A549 (cell line): ENCODE data around the gene GPC1. TPM values are rescaled to one million over a fixed set of nuclear protein-coding genes. Genes with fewer than 3 reads are reported as not detected.

ENCODE experiments used
- ATAC-seq, 2 experiments: fragments of 200-7000 bp in 1 of 2; fragments of >200 bp in 1 of 2; cut with Nextera tagmentation in 1 of 2; cut with Tn5 transposase in 1 of 2; 3 replicates each; pipeline versions ENCODE4 v1.8.0 to v1.9.1; 2018 to 2020; ENCODE audit warnings: mild to moderate bottlenecking in 1 of 2, moderate library complexity in 1 of 2
- CTCF ChIA-PET: fragments of 300-600 bp; sonication (Branson Sonifier 250); formaldehyde crosslinking; extraction: SDS; loops from one replicate; lab custom pipeline; 2021; ENCODE audit warnings: antibody characterized with exemption, inconsistent platforms; lab: Yijun Ruan, JAX
- POLR2A ChIA-PET: fragments of 350-600 bp; formaldehyde crosslinking; extraction: SDS; loops from one replicate; lab custom pipeline; 2021; ENCODE audit warnings: antibody characterized with exemption, inconsistent platforms; lab: Yijun Ruan, JAX
- DNase-seq, 2 experiments: peaks; one replicate each; pipeline versions ENCODE4 v3.0.0 to v3.0.0-alpha.2; 2011 to 2016; ENCODE audit warnings: low read depth in 1 of 2, low spot score in 1 of 2
- FAIRE-seq: peaks from 2 replicates; lab custom pipeline; 2011; peaks lifted over from hg19 to GRCh38; lab: Jason Lieb, UNC
- H3K27ac ChIP-seq, 2 experiments: fragments of >200 bp; sonication (Bioruptor Twin); formaldehyde crosslinking; 3 replicates each; pipeline ENCODE4 v1.5.1; 2016 to 2017
- H3K4me1 ChIP-seq: fragments of >200 bp; sonication (Bioruptor Twin); formaldehyde crosslinking; 3 replicates; pipeline ENCODE4 v1.6.1; 2016
- H3K4me2 ChIP-seq: fragments of >200 bp; sonication (Bioruptor Twin); formaldehyde crosslinking; 3 replicates; pipeline ENCODE4 v1.6.1; 2016
- H3K4me3 ChIP-seq: fragments of >200 bp; sonication (Bioruptor Twin); formaldehyde crosslinking; 3 replicates; pipeline ENCODE4 v1.5.1; 2016
- H3K9me3 ChIP-seq: fragments of >200 bp; sonication (Bioruptor Twin); formaldehyde crosslinking; 3 replicates; pipeline ENCODE4 v1.6.1; 2016
- BHLHE40 ChIP-seq: IDR thresholded peaks from 2 replicates; pipeline ENCODE4 v1.6.1; 2012; ENCODE audit warnings: low read depth, low read length, inconsistent platforms
- CBX8 ChIP-seq: fragments of 200-600 bp; sonication (generic); IDR thresholded peaks from 2 replicates; pipeline ENCODE4 v1.6.1; 2016
- CEBPB ChIP-seq, 2 experiments: fragments of >200 bp in 1 of 2; sonication (Bioruptor Twin) in 1 of 2; formaldehyde crosslinking in 1 of 2; IDR thresholded peaks; 2 replicates each; pipeline ENCODE4 v1.6.1; 2012 to 2016
- CHD2 ChIP-seq: fragments of 150-350 bp; IDR thresholded peaks from 2 replicates; pipeline ENCODE4 v1.6.1; 2014; ENCODE audit warnings: low read length; ENCODE audit not compliant: partially characterized antibody
- CHD4 ChIP-seq: fragments of 200-600 bp; sonication (generic); IDR thresholded peaks from 2 replicates; pipeline ENCODE4 v1.6.1; 2016; ENCODE audit warnings: antibody characterized with exemption, mild to moderate bottlenecking, borderline replicate concordance
- EHF ChIP-seq: fragments of 250-450 bp; sonication (Bioruptor Pico); IDR thresholded peaks from 2 replicates; pipeline ENCODE4 v1.5.0; 2020; ENCODE audit warnings: mild to moderate bottlenecking
- ESRRA ChIP-seq: fragments of 150-350 bp; IDR thresholded peaks from 2 replicates; pipeline ENCODE4 v1.6.1; 2014; ENCODE audit warnings: mild to moderate bottlenecking, low read length, borderline replicate concordance
- FOSB ChIP-seq: fragments of 250-450 bp; sonication (Bioruptor Pico); IDR thresholded peaks from 2 replicates; pipeline ENCODE4 v1.5.0; 2020; ENCODE audit warnings: mild to moderate bottlenecking, moderate library complexity
- FOXS1 ChIP-seq: fragments of 250-450 bp; sonication (Bioruptor Pico); IDR thresholded peaks from 2 replicates; pipeline ENCODE4 v1.5.0; 2020; ENCODE audit warnings: mild to moderate bottlenecking, moderate library complexity
- HDAC2 ChIP-seq: fragments of 200-600 bp; sonication (generic); IDR thresholded peaks from 2 replicates; pipeline ENCODE4 v1.6.1; 2016
- HOXA7 ChIP-seq: fragments of 250-450 bp; sonication (Bioruptor Pico); IDR thresholded peaks from 2 replicates; pipeline ENCODE4 v1.5.0; 2020; ENCODE audit warnings: mild to moderate bottlenecking, moderate library complexity
- JUN ChIP-seq, 2 experiments: fragments of >200 bp; sonication (Bioruptor Twin); formaldehyde crosslinking; IDR thresholded peaks; 2 replicates in 1 of 2; 3 replicates in 1 of 2; pipeline ENCODE4 v1.6.1; 2016 to 2017
- KDM5A ChIP-seq: fragments of 200-600 bp; sonication (generic); IDR thresholded peaks from 2 replicates; pipeline ENCODE4 v1.6.1; 2016; ENCODE audit warnings: antibody characterized with exemption, mild to moderate bottlenecking
- NPAS2 ChIP-seq: fragments of 250-450 bp; sonication (Bioruptor Pico); IDR thresholded peaks from 2 replicates; pipeline ENCODE4 v1.8.0; 2022; ENCODE audit warnings: mild to moderate bottlenecking, moderate library complexity, borderline replicate concordance
- NR3C1 ChIP-seq: fragments of >200 bp; sonication (Bioruptor Twin); formaldehyde crosslinking; IDR thresholded peaks from 3 replicates; pipeline ENCODE4 v1.6.1; 2017
- POLR2A ChIP-seq: IDR thresholded peaks from 2 replicates; pipeline ENCODE4 v1.6.1; 2012; ENCODE audit warnings: mild to moderate bottlenecking, low read length
- WGBS: methylation state at CpG from one replicate; pipeline ENCODE4 v1.1.6; 2017; ENCODE audit errors: missing lambda C conversion rate; 5-methylcytosine and 5-hydroxymethylcytosine counted together
- polyA plus RNA-seq, 4 experiments: library from polyadenylated mRNA; depleted of rRNA in 3 of 4; stranded (reverse); fragments of >200 nt; fragmentation: RNase III in 1 of 4; extraction: RNeasy Plus Mini Kit Qiagen cat#74134 plus additional on column Dnase treatment in 1 of 4; gene quantifications; 2 replicates in 3 of 4; 3 replicates in 1 of 4; pipeline ENCODE4 v1.2.3, GENCODE V29; 2011 to 2017
- TF ChIP-seq, protein P1 (sequence below): fragments of >200 bp; sonication (Bioruptor Twin); formaldehyde crosslinking; IDR thresholded peaks from 3 replicates; pipeline ENCODE4 v1.5.1; 2016
- TF ChIP-seq, protein P2 (sequence below): fragments of 200-600 bp; sonication (generic); IDR thresholded peaks from 2 replicates; pipeline ENCODE4 v1.6.1; 2016; ENCODE audit warnings: antibody characterized with exemption, mild to moderate bottlenecking, moderate library complexity
- TF ChIP-seq, protein P3 (sequence below): fragments of 250-450 bp; sonication (Bioruptor Pico); IDR thresholded peaks from 2 replicates; pipeline ENCODE4 v1.5.0; 2020; ENCODE audit warnings: low read depth, mild to moderate bottlenecking, moderate library complexity
- TF ChIP-seq, protein P4 (sequence below): fragments of >200 bp; sonication (Bioruptor Twin); formaldehyde crosslinking; IDR thresholded peaks from 3 replicates; pipeline ENCODE4 v1.6.1; 2016

Gene GPC1
- polyA plus RNA-seq, 2 of the 4 experiments (the other 2 are of a cell fraction): 19.8 to 97.7 TPM

DNA sequence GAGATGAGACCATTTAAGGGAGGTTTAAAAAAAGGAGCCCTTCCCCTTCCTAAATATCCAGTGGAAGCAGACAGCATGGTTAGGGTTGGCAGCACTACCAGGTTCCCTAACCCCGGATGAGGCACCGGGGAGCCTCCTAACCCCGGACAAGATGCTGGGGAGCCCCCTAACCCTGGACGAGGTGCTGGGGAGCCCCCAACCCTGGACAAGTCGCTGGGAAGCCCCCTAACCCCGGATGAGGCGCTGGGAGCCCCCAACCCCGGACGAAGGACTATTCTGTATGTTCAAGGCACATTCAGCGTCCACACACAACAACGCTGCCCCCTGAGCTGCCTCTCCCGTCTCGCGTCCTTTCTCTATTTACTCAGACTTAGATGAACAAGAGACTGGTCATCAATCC, 70.4 kb downstream of the GPC1 start (continued):
- TF ChIP-seq, protein P1, sequence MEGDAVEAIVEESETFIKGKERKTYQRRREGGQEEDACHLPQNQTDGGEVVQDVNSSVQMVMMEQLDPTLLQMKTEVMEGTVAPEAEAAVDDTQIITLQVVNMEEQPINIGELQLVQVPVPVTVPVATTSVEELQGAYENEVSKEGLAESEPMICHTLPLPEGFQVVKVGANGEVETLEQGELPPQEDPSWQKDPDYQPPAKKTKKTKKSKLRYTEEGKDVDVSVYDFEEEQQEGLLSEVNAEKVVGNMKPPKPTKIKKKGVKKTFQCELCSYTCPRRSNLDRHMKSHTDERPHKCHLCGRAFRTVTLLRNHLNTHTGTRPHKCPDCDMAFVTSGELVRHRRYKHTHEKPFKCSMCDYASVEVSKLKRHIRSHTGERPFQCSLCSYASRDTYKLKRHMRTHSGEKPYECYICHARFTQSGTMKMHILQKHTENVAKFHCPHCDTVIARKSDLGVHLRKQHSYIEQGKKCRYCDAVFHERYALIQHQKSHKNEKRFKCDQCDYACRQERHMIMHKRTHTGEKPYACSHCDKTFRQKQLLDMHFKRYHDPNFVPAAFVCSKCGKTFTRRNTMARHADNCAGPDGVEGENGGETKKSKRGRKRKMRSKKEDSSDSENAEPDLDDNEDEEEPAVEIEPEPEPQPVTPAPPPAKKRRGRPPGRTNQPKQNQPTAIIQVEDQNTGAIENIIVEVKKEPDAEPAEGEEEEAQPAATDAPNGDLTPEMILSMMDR: no peak
- no peak for TF ChIP-seq CBX8
- TF ChIP-seq KDM5A: no peak
- TF ChIP-seq HDAC2: no peak
- no peak for TF ChIP-seq BHLHE40
- no peak for TF ChIP-seq FOXS1 (CRISPR knock-in tag)
- TF ChIP-seq HOXA7 (CRISPR knock-in tag): no peak

DNA sequence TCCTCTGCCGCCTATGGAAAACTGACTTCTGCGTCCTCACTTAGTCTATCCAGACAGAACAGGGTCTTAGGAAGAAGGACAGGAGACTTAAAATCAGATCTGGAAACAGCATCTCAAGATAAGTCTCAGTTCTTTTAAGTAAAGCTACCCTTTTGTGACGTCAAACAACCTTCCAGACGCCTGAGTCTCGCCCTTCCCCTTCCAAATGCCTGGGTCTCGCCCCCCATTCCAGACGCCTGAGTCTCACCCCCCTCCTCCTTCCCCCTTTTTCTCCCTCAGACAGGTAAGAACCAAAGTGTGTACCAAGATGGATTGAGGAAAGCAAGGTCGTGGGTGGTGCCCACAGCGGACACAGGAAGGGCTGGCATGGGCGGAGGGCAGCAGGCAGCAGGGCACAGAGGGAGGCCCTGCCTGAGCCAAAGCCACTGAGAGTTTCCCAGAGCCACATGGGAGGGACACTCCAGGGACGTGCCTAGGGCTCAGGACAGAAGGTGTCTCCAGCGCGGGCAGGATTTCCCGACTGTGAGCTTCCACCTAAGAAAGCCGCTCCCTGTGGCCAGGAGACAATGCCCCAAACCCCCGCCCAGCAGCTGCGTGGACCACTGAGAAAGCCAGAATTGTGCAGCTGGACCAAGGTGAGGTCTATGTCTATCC, 71.1 kb downstream of the GPC1 start:
- no peak overlapping the region for H3K4me3 ChIP-seq
- no peak overlapping the region for H3K27ac ChIP-seq
- TF ChIP-seq ESRRA (no peak), HDAC2 (no peak), CEBPB (IDR thresholded peaks at IDR 0.05) (no peak)
- ATAC-seq (no peak), DNase-seq (no peak), FAIRE-seq (no peak)
- CTCF ChIA-PET: interaction anchor here (0.9 to 1.3 kb wide), 2 partner anchors 22 to 59 kb away, joined by 3 to 4 read pairs; no protein-coding TSS in a partner anchor
- H3K4me2 ChIP-seq: no peak overlapping the region
- no peaks in the 10 kb centered on the region for H3K4me1 ChIP-seq
- POLR2A ChIA-PET: no interaction called here
- no peaks in the 10 kb centered on the region for H3K9me3 ChIP-seq
- WGBS: 86% methylated on average over 16 of the region's 17 CpGs

DNA sequence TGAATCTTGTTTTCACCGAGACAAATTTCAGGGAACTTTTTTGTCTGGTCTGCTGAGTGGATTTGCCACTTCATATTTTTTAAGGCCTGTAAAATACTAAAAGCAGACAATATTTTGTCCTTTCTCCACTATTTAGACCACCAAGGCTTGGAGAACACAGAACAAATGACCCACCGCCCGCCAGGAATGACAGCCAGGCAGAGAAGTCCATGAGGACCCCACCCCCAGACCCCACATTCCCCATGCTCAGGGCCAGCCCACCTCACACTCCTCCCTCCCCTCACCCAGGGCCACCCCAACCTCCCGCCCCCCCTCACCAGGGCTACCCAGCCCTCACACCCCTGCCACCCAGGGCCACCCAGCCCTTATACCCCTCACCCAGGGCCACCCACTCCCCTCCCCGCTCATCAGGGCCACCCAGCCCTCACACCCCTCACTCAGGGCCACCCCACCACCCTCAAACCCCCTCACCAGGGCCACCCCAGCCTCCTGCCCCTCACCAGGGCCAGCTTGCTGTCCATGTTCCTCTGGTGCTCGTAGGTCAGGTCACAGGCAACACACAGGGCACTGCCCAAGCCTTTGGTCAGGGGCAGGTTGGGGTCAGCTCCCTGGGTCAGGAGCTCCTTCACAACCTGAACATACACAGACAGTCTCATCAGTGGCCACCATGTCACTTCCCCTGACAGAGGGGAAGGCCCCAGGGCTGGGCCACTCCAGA, 71.8 kb downstream of the GPC1 start:
- TF ChIP-seq NPAS2 (CRISPR knock-in tag): no peak
- TF ChIP-seq JUN (IDR thresholded peaks at IDR 0.05): no peak
- TF ChIP-seq, protein P2, sequence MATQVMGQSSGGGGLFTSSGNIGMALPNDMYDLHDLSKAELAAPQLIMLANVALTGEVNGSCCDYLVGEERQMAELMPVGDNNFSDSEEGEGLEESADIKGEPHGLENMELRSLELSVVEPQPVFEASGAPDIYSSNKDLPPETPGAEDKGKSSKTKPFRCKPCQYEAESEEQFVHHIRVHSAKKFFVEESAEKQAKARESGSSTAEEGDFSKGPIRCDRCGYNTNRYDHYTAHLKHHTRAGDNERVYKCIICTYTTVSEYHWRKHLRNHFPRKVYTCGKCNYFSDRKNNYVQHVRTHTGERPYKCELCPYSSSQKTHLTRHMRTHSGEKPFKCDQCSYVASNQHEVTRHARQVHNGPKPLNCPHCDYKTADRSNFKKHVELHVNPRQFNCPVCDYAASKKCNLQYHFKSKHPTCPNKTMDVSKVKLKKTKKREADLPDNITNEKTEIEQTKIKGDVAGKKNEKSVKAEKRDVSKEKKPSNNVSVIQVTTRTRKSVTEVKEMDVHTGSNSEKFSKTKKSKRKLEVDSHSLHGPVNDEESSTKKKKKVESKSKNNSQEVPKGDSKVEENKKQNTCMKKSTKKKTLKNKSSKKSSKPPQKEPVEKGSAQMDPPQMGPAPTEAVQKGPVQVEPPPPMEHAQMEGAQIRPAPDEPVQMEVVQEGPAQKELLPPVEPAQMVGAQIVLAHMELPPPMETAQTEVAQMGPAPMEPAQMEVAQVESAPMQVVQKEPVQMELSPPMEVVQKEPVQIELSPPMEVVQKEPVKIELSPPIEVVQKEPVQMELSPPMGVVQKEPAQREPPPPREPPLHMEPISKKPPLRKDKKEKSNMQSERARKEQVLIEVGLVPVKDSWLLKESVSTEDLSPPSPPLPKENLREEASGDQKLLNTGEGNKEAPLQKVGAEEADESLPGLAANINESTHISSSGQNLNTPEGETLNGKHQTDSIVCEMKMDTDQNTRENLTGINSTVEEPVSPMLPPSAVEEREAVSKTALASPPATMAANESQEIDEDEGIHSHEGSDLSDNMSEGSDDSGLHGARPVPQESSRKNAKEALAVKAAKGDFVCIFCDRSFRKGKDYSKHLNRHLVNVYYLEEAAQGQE: no peak
- TF ChIP-seq EHF (CRISPR knock-in tag): no peak
- no peak for TF ChIP-seq CHD2
- TF ChIP-seq POLR2A: no peak
- Histone ChIP-seq H3K27ac (no peak overlapping the region), H3K4me3 (no peak overlapping the region), H3K9me3 (no peaks in the 10 kb centered on the region), H3K4me2 (no peak overlapping the region), H3K4me1 (no peaks in the 10 kb centered on the region)
- CTCF ChIA-PET: interaction anchor here (0.9 to 1.3 kb wide), 2 partner anchors 22 to 58 kb away, joined by 3 to 4 read pairs; no protein-coding TSS in a partner anchor
- 77% methylated on average over 3 of the region's 6 CpGs for WGBS
- FAIRE-seq (no peak), DNase-seq (no peak), ATAC-seq (no peak)
- POLR2A ChIA-PET: no interaction called here

DNA sequence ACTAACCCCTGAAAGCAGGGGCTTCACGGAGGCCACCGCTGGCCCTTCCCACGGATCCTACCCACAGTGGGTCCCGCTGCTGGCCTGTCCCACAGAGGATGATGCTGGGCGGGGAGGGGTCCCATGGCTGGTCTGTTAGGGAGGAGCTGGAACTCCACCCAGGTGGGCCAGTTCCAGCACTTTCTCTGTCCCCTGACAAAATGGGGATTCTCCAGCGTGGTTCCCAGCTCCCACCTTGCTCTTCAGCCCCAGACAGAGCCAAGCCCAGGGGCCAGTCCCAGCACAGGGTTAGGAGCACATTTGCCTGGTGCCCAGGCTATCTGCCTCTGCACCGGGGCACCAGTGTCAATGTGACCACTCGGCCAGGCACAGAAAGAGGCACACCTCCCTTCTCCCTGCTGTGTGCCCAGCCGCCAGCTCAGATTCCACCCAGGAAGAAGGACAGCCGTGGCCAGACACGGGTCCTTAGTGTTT, 72.4 kb downstream of the GPC1 start:
- WGBS: 97% methylated on average over 11 of the region's 11 CpGs
- FAIRE-seq (no peak), DNase-seq (no peak)
- no peak for TF ChIP-seq NPAS2 (CRISPR knock-in tag)
- TF ChIP-seq FOSB: no peak
- TF ChIP-seq, protein P3, sequence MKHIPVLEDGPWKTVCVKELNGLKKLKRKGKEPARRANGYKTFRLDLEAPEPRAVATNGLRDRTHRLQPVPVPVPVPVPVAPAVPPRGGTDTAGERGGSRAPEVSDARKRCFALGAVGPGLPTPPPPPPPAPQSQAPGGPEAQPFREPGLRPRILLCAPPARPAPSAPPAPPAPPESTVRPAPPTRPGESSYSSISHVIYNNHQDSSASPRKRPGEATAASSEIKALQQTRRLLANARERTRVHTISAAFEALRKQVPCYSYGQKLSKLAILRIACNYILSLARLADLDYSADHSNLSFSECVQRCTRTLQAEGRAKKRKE (CRISPR knock-in tag): no peak
- TF ChIP-seq, protein P4, sequence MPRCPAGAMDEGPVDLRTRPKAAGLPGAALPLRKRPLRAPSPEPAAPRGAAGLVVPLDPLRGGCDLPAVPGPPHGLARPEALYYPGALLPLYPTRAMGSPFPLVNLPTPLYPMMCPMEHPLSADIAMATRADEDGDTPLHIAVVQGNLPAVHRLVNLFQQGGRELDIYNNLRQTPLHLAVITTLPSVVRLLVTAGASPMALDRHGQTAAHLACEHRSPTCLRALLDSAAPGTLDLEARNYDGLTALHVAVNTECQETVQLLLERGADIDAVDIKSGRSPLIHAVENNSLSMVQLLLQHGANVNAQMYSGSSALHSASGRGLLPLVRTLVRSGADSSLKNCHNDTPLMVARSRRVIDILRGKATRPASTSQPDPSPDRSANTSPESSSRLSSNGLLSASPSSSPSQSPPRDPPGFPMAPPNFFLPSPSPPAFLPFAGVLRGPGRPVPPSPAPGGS: no peak
- TF ChIP-seq CHD2: no peak
- TF ChIP-seq, protein P1: no peak
- no peak for TF ChIP-seq NR3C1
- TF ChIP-seq CHD4: no peak

More for the DNA sequence above, 72.4 kb downstream of the GPC1 start:
- Histone ChIP-seq H3K4me3 (no peak overlapping the region), H3K9me3 (no peaks in the 10 kb centered on the region), H3K4me2 (no peak overlapping the region), H3K4me1 (no peaks in the 10 kb centered on the region), H3K27ac (no peak overlapping the region)
- POLR2A ChIA-PET: no interaction called here
- no peak for ATAC-seq
- CTCF ChIA-PET: no interaction called here
